OCI-LY7 (cell line): Measurements from ENCODE around the gene SNCAIP. TPM values are rescaled to one million over a fixed set of nuclear protein-coding genes. Genes with fewer than 3 reads are reported as not detected.

ENCODE experiments used
- BruUV-seq: library from RNA; stranded (reverse); fragments of 400-500 nt; replicated peaks from 2 replicates; lab custom pipeline; 2021; lab: Mats Ljungman, UMichigan
- CTCF ChIA-PET: fragments of 300-600 bp; sonication (Branson Sonifier 250); formaldehyde crosslinking; loops from one replicate; lab custom pipeline; 2022; ENCODE audit warnings: antibody characterized with exemption; ENCODE audit not compliant: unreplicated experiment; lab: Charles Lee
- POLR2A ChIA-PET: fragments of 300-600 bp; sonication (Branson Sonifier 250); formaldehyde crosslinking; loops from one replicate; lab custom pipeline; 2022; ENCODE audit warnings: antibody characterized with exemption; lab: Charles Lee
- DNase-seq: peaks from one replicate; pipeline ENCODE4 v3.0.0-alpha.2; 2015; ENCODE audit warnings: low spot score
- H2AFZ ChIP-seq: fragments of 200-600 bp; sonication (generic), shearing (Covaris generic); 2 replicates; pipeline ENCODE4 v1.6.1; 2014; ENCODE audit warnings: mild to moderate bottlenecking, antibody characterized with exemption, low read length, moderate library complexity
- H3K27ac ChIP-seq: fragments of 200-600 bp; sonication (generic); 2 replicates; pipeline ENCODE4 v1.5.1; 2014; ENCODE audit warnings: mixed run types, low read depth, mild to moderate bottlenecking, moderate library complexity, low read length, inconsistent platforms; ENCODE audit not compliant: poor library complexity, severe bottlenecking
- H3K36me3 ChIP-seq: fragments of 200-600 bp; sonication (generic); 2 replicates; pipeline ENCODE4 v1.6.1; 2014; ENCODE audit warnings: mild to moderate bottlenecking, antibody characterized with exemption, low read length, moderate library complexity, mixed read lengths; ENCODE audit not compliant: insufficient read depth
- H3K4me1 ChIP-seq: fragments of 200-600 bp; sonication (generic); 2 replicates; pipeline ENCODE4 v1.5.1; 2014; ENCODE audit warnings: mild to moderate bottlenecking, low read length; ENCODE audit not compliant: insufficient read depth, poor library complexity, severe bottlenecking
- H3K4me2 ChIP-seq: fragments of 200-600 bp; sonication (generic); 2 replicates; pipeline ENCODE4 v1.6.1; 2014; ENCODE audit warnings: mild to moderate bottlenecking, low read length
- H3K4me3 ChIP-seq: fragments of 200-600 bp; sonication (generic); 2 replicates; pipeline ENCODE4 v1.5.1; 2014; ENCODE audit warnings: mild to moderate bottlenecking, low read depth, low read length; ENCODE audit not compliant: poor library complexity, severe bottlenecking
- H3K79me2 ChIP-seq: fragments of 200-600 bp; sonication (generic); 2 replicates; pipeline ENCODE4 v1.6.1; 2016; ENCODE audit warnings: low read depth, mild to moderate bottlenecking, low read length, moderate library complexity, mixed read lengths; ENCODE audit not compliant: insufficient read depth
- H3K9me2 ChIP-seq: fragments of 200-600 bp; sonication (generic); 2 replicates; pipeline ENCODE4 v1.6.1; 2016; ENCODE audit warnings: mild to moderate bottlenecking, low read length, mixed read lengths; ENCODE audit not compliant: insufficient read depth
- H3K9me3 ChIP-seq: fragments of 200-600 bp; sonication (generic); 2 replicates; pipeline ENCODE4 v1.6.1; 2014; ENCODE audit warnings: mild to moderate bottlenecking, mixed run types, low read length, mixed read lengths
- H4K20me1 ChIP-seq: fragments of 200-600 bp; sonication (generic); 2 replicates; pipeline ENCODE4 v1.6.1; 2014; ENCODE audit warnings: mild to moderate bottlenecking, antibody characterized with exemption, low read length, moderate library complexity, mixed read lengths; ENCODE audit not compliant: insufficient read depth
- CTCF ChIP-seq: fragments of 200-600 bp; sonication (generic); conservative IDR thresholded peaks from 2 replicates; pipeline ENCODE4 v1.5.1; 2014; ENCODE audit warnings: mild to moderate bottlenecking, antibody characterized with exemption, low read length, moderate library complexity, mixed read lengths
- EZH2phosphoT487 ChIP-seq: fragments of 200-600 bp; sonication (generic); IDR thresholded peaks from 2 replicates; pipeline ENCODE4 v1.6.1; 2018; ENCODE audit warnings: low read depth, borderline replicate concordance, mild to moderate bottlenecking, mixed run types, antibody characterized with exemption, low read length, moderate library complexity, mixed read lengths
- intact Hi-C: fragments of 100-400 bp; cut with micrococcal nuclease; formaldehyde crosslinking; loops from one replicate; pipeline ENCODE4 v1.10.0; 2022; ENCODE audit not compliant: unreplicated experiment
- total RNA-seq, 2 experiments: library from RNA; depleted of rRNA in 1 of 2; stranded (reverse); fragments of >200 nt in 1 of 2; shearing (Covaris generic) in 1 of 2; gene quantifications; 2 replicates each; pipeline ENCODE4 v1.2.3, GENCODE V29; 2014 to 2022

SNCAIP gene
- total RNA-seq, 2 experiments from 2014 or later, result not detected

- no peak overlapping the region for H2AFZ ChIP-seq
- H3K9me2 ChIP-seq, result no peaks in the 10 kb centered on the region
- no TSS peak for BruUV-seq
- no peaks in the 10 kb centered on the region for H4K20me1 ChIP-seq
- ChIA-PET POLR2A (no interaction called here), CTCF (no interaction called here)
- H3K4me3 ChIP-seq, result no peak overlapping the region
- intact Hi-C loops, result no loop called here
- TF ChIP-seq CTCF (no peak), EZH2phosphoT487 (no peak)
- H3K36me3 ChIP-seq, result no peaks in the 10 kb centered on the region
- H3K9me3 ChIP-seq, result no peaks in the 10 kb centered on the region
- no peaks in the 10 kb centered on the region for H3K79me2 ChIP-seq
- no peak for DNase-seq
- H3K27ac ChIP-seq, result no peak overlapping the region
- H3K4me2 ChIP-seq, result no peak overlapping the region
- no peaks in the 10 kb centered on the region for H3K4me1 ChIP-seq
These were observed 86.0 kb downstream of the SNCAIP start for GRCh38 chr5:122398016-122398415.

GRCh38 chr5:122400341-122400740 is 88.3 kb downstream of the SNCAIP start:
- Histone ChIP-seq H3K4me2 (no peak overlapping the region), H3K4me3 (no peak overlapping the region), H3K9me2 (no peaks in the 10 kb centered on the region), H3K4me1 (no peaks in the 10 kb centered on the region), H3K27ac (no peak overlapping the region), H2AFZ (no peak overlapping the region), H3K9me3 (no peaks in the 10 kb centered on the region), H4K20me1 (no peaks in the 10 kb centered on the region), H3K36me3 (no peaks in the 10 kb centered on the region), H3K79me2 (no peaks in the 10 kb centered on the region)
- DNase-seq, result no peak
- ChIA-PET POLR2A (interaction anchor here (0.6 kb wide), 1 partner anchor 1204 kb away, joined by 3 read pairs; no protein-coding TSS in a partner anchor), CTCF (no interaction called here)
- TF ChIP-seq EZH2phosphoT487 (no peak), CTCF (no peak)
- no TSS peak for BruUV-seq
- intact Hi-C loops, result loop anchor here (5.0 kb wide), 1 partner anchor 208 kb away; no protein-coding TSS in a partner anchor

GRCh38 chr5:122400938-122401337 is 88.9 kb downstream of the SNCAIP start:
- Histone ChIP-seq H3K36me3 (no peaks in the 10 kb centered on the region), H4K20me1 (no peaks in the 10 kb centered on the region), H3K4me3 (no peak overlapping the region), H3K9me2 (no peaks in the 10 kb centered on the region), H2AFZ (no peak overlapping the region), H3K4me2 (no peak overlapping the region), H3K79me2 (no peaks in the 10 kb centered on the region), H3K9me3 (no peaks in the 10 kb centered on the region), H3K27ac (no peak overlapping the region), H3K4me1 (no peaks in the 10 kb centered on the region)
- POLR2A ChIA-PET, result interaction anchor here (0.6 kb wide), 1 partner anchor 1203 kb away, joined by 3 read pairs; no protein-coding TSS in a partner anchor
- DNase-seq, result no peak
- no peak for TF ChIP-seq CTCF
- no peak for TF ChIP-seq EZH2phosphoT487
- no TSS peak for BruUV-seq
- CTCF ChIA-PET, result no interaction called here
- intact Hi-C loops, result loop anchor here (5.0 kb wide), 1 partner anchor 209 kb away; no protein-coding TSS in a partner anchor
